Natural killer cell (primary cell): ENCODE data around the gene KSR2. TPM values are rescaled to one million over a fixed set of nuclear protein-coding genes. Genes with fewer than 3 reads are reported as not detected.
"Not testable (repeated sequence)": the region's sequence is repeated elsewhere in the genome, so short reads cannot be mapped to it uniquely, and the experiment has no call there.

Source experiments
- ATAC-seq, 3 donors: fragments of 150-1000 bp in 2 of 3; fragments of 200-7000 bp in 1 of 3; cut with Tn5 transposase; 1 replicate in 1 of 3; 2 replicates in 2 of 3; pipeline ENCODE4 v1.10.0; 2021; ENCODE audit warnings: mild to moderate bottlenecking in 2 of 3, moderate library complexity in 2 of 3
- DNase-seq, 2 donors: peaks; one replicate each; pipeline versions ENCODE4 v3.0.0 to v3.0.0-alpha.2; 2013 to 2021; ENCODE audit warnings: mixed read lengths in 1 of 2
- H3K27ac ChIP-seq: one replicate; pipeline ENCODE4 v1.5.1; 2013; ENCODE audit warnings: mild to moderate bottlenecking, low read length
- H3K27me3 ChIP-seq: one replicate; pipeline ENCODE4 v1.6.1; 2013; ENCODE audit warnings: low read length; ENCODE audit not compliant: control insufficient read depth, insufficient read depth
- H3K36me3 ChIP-seq: one replicate; pipeline ENCODE4 v1.6.1; 2013; ENCODE audit warnings: low read length; ENCODE audit not compliant: control insufficient read depth, insufficient read depth
- H3K4me1 ChIP-seq: one replicate; pipeline ENCODE4 v1.6.1; 2013; ENCODE audit warnings: low read length; ENCODE audit not compliant: control insufficient read depth, insufficient read depth
- H3K4me3 ChIP-seq: one replicate; pipeline ENCODE4 v1.5.1; 2013; ENCODE audit warnings: low read length
- H3K9me3 ChIP-seq: one replicate; pipeline ENCODE4 v1.6.1; 2013; ENCODE audit warnings: low read length; ENCODE audit not compliant: control insufficient read depth, insufficient read depth
- H3K27ac Mint-ChIP-seq, 2 donors: one replicate each; pipeline ENCODE4 v1.8.0; 2022; ENCODE audit warnings: mild to moderate bottlenecking in 2 of 2, mixed read lengths in 2 of 2, moderate library complexity in 1 of 2
- H3K27me3 Mint-ChIP-seq, 2 donors: one replicate each; pipeline ENCODE4 v1.8.0; 2022; ENCODE audit warnings: low read depth in 2 of 2, mixed read lengths in 2 of 2
- H3K36me3 Mint-ChIP-seq: one replicate; pipeline ENCODE4 v1.8.0; 2022; ENCODE audit warnings: mixed read lengths
- H3K4me1 Mint-ChIP-seq, 2 donors: one replicate each; pipeline ENCODE4 v1.8.0; 2022; ENCODE audit warnings: mixed read lengths in 2 of 2
- H3K4me3 Mint-ChIP-seq: one replicate; pipeline ENCODE4 v1.8.0; 2022; ENCODE audit warnings: mild to moderate bottlenecking, moderate library complexity, mixed read lengths
- H3K9me3 Mint-ChIP-seq, 2 donors: one replicate each; pipeline ENCODE4 v1.8.0; 2022; ENCODE audit warnings: mixed read lengths in 2 of 2
- WGBS: methylation state at CpG from one replicate; pipeline ENCODE4 v1.1.7; 2013; ENCODE audit warnings: missing lambda C conversion rate; ENCODE audit not compliant: insufficient coverage; 5-methylcytosine and 5-hydroxymethylcytosine counted together
- intact Hi-C: fragments of 100-400 bp; cut with micrococcal nuclease; formaldehyde crosslinking; loops from one replicate; pipeline ENCODE4 v1.14.2; 2022
- total RNA-seq, 4 donors: library from RNA; stranded (reverse); fragments of 120-200 nt in 1 of 4; gene quantifications; one replicate each; pipeline versions ENCODE4 v1.2.3 to v1.2.4, GENCODE V29; 2013 to 2022
- TF ChIP-seq, protein P1 (sequence below): fragments of 200-600 bp; IDR thresholded peaks from one replicate; pipeline ENCODE4 v1.8.0; 2022; ENCODE audit warnings: antibody characterized with exemption

Gene KSR2
- total RNA-seq, 3 donors from 2014 or later (not counting 1 experiment from before 2014, with no cell fraction given): not detected

- H3K27ac ChIP-seq: no peak overlapping the region
- ATAC-seq (no peak), DNase-seq (no peak)
- H3K27me3 Mint-ChIP-seq: peaks cover 3 to 14% of the 10 kb centered on the region in 2 donors
- WGBS: 80% methylated on average over 10 of the region's 10 CpGs
- no peaks in the 10 kb centered on the region for H3K36me3 Mint-ChIP-seq
- no peak overlapping the region for H3K27ac Mint-ChIP-seq
- no peak overlapping the region for H3K4me3 Mint-ChIP-seq
- H3K4me1 Mint-ChIP-seq: no peaks in the 10 kb centered on the region
- TF ChIP-seq, protein P1, sequence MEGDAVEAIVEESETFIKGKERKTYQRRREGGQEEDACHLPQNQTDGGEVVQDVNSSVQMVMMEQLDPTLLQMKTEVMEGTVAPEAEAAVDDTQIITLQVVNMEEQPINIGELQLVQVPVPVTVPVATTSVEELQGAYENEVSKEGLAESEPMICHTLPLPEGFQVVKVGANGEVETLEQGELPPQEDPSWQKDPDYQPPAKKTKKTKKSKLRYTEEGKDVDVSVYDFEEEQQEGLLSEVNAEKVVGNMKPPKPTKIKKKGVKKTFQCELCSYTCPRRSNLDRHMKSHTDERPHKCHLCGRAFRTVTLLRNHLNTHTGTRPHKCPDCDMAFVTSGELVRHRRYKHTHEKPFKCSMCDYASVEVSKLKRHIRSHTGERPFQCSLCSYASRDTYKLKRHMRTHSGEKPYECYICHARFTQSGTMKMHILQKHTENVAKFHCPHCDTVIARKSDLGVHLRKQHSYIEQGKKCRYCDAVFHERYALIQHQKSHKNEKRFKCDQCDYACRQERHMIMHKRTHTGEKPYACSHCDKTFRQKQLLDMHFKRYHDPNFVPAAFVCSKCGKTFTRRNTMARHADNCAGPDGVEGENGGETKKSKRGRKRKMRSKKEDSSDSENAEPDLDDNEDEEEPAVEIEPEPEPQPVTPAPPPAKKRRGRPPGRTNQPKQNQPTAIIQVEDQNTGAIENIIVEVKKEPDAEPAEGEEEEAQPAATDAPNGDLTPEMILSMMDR: no peak
- no peaks in the 10 kb centered on the region for H3K9me3 ChIP-seq
- H3K4me1 ChIP-seq: no peaks in the 10 kb centered on the region
- no peak overlapping the region for H3K4me3 ChIP-seq
- no peaks in the 10 kb centered on the region for H3K27me3 ChIP-seq
- no peaks in the 10 kb centered on the region for H3K36me3 ChIP-seq
- no peaks in the 10 kb centered on the region for H3K9me3 Mint-ChIP-seq
- intact Hi-C loops: no loop called here
These were observed 105.6 kb downstream of the KSR2 start for GRCh38 chr12:117863002-117863709.

GRCh38 chr12:117861691-117862090 is 107.1 kb downstream of the KSR2 start:
- no peaks in the 10 kb centered on the region for H3K9me3 Mint-ChIP-seq
- peaks cover 3 to 14% of the 10 kb centered on the region in 2 donors for H3K27me3 Mint-ChIP-seq
- Histone ChIP-seq H3K27ac (no peak overlapping the region), H3K4me3 (no peak overlapping the region), H3K36me3 (no peaks in the 10 kb centered on the region), H3K27me3 (no peaks in the 10 kb centered on the region), H3K9me3 (no peaks in the 10 kb centered on the region), H3K4me1 (no peaks in the 10 kb centered on the region)
- H3K4me1 Mint-ChIP-seq: no peaks in the 10 kb centered on the region
- no peaks in the 10 kb centered on the region for H3K36me3 Mint-ChIP-seq
- ATAC-seq: no peak
- TF ChIP-seq, protein P1: no peak
- H3K4me3 Mint-ChIP-seq: no peak overlapping the region
- DNase-seq: no peak
- intact Hi-C loops: no loop called here
- no peak overlapping the region for H3K27ac Mint-ChIP-seq

DNA sequence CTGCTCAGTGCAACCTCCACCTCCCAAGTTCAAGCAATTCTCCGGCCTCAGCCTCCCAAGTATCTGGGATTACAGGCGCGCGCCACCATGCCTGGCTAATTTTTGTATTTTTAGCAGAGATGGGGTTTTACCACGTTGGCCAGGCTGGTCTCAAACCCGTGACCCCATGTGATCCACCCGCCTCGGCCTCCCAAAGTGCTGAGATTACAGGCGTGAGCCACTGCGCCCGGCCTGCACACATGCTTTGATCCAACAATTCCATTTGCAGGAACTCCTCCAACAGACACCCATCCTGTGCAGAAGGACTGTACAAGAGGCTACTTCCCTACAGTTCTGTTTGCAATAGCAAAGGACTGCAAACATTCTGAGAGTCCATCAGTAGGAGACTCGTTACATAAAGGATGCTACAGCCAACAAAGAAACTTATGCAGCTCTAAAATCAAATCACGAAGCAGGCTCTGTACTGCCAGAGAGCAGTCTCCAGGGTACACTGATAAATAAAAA is 108.0 kb downstream of the KSR2 start:
- H3K27ac ChIP-seq, H3K27me3 ChIP-seq, ATAC-seq, H3K36me3 Mint-ChIP-seq, H3K4me1 ChIP-seq, H3K9me3 ChIP-seq, DNase-seq, H3K27ac Mint-ChIP-seq, H3K4me1 Mint-ChIP-seq, H3K9me3 Mint-ChIP-seq, H3K36me3 ChIP-seq, H3K4me3 Mint-ChIP-seq, intact Hi-C loops, H3K4me3 ChIP-seq: not testable (repeated sequence)
- WGBS: 84% methylated on average over 13 of the region's 13 CpGs
- peaks cover 3 to 14% of the 10 kb centered on the region in 2 donors for H3K27me3 Mint-ChIP-seq

DNA sequence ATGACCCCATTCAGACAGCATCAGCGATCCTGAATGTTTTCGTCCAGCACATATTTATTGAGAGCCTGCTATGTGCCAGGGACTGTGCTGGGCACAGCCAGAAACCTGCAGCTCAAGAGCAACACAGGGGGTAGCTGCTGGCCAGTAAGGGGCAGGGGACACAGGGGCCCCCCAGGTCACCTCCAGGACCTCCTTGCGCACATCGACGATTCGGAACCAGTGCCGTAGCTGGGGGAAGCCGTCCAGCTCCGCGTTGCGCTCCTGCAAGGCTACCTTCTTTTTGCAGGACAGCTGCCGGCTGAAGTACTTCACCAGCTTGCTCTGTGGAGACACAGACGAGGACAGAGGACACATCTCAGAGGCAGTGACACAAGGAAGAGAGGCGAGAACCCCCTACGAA is 108.7 kb downstream of the KSR2 start:
- Mint-ChIP-seq H3K27ac (no peak overlapping the region), H3K4me3 (no peak overlapping the region), H3K9me3 (no peaks in the 10 kb centered on the region), H3K27me3 (peaks cover 3 to 14% of the 10 kb centered on the region in 2 donors), H3K36me3 (no peaks in the 10 kb centered on the region), H3K4me1 (no peaks in the 10 kb centered on the region)
- Histone ChIP-seq H3K27me3 (no peaks in the 10 kb centered on the region), H3K27ac (no peak overlapping the region), H3K9me3 (no peaks in the 10 kb centered on the region), H3K4me3 (no peak overlapping the region), H3K4me1 (no peaks in the 10 kb centered on the region), H3K36me3 (no peaks in the 10 kb centered on the region)
- 88% methylated on average over 15 of the region's 15 CpGs for WGBS
- no peak for ATAC-seq
- DNase-seq: no peak
- TF ChIP-seq, protein P1: no peak
- intact Hi-C loops: no loop called here
